HFFc6 (cell line): ENCODE data around the gene DDOST. TPM values are rescaled to one million over a fixed set of nuclear protein-coding genes. Genes with fewer than 3 reads are reported as not detected.

Experiments
- DNase-seq: peaks from one replicate; pipeline ENCODE4 v3.0.0-alpha.2; 2018
- H3K27ac Mint-ChIP-seq: 2 replicates; pipeline ENCODE4 v1.8.0; 2020; ENCODE audit warnings: mild to moderate bottlenecking, mixed read lengths
- H3K27me3 Mint-ChIP-seq: 2 replicates; pipeline ENCODE4 v1.8.0; 2021; ENCODE audit warnings: mild to moderate bottlenecking, moderate library complexity, mixed read lengths; ENCODE audit not compliant: insufficient read depth
- H3K36me3 Mint-ChIP-seq: 2 replicates; pipeline ENCODE4 v1.8.0; 2021; ENCODE audit warnings: low read depth, mixed read lengths
- H3K4me1 Mint-ChIP-seq: 2 replicates; pipeline ENCODE4 v1.8.0; 2020; ENCODE audit warnings: low read depth, mixed read lengths
- H3K4me3 Mint-ChIP-seq: 2 replicates; pipeline ENCODE4 v1.8.0; 2020; ENCODE audit warnings: mild to moderate bottlenecking, moderate library complexity, mixed read lengths
- H3K9me3 Mint-ChIP-seq: 2 replicates; pipeline ENCODE4 v1.8.0; 2020; ENCODE audit warnings: mild to moderate bottlenecking, mixed read lengths
- total RNA-seq, 6 experiments: library from RNA; stranded (reverse); fragmentation: NEBNext Ultra II Directional; extraction: Animal tissue kit (Norgen Biotek cat#: 25700); gene quantifications; 2 replicates in 1 of 6; 3 replicates in 5 of 6; pipeline ENCODE4 v1.2.3, GENCODE V29; 2021
- TF ChIP-seq, protein P1 (sequence below): fragments of 200-600 bp; sonication (generic); IDR thresholded peaks from 2 replicates; pipeline ENCODE4 v1.5.0; 2021; ENCODE audit warnings: antibody characterized with exemption, mild to moderate bottlenecking

The DDOST gene
- total RNA-seq, 6 experiments from 2014 or later = 266 to 291 (median 281) TPM

DNA sequence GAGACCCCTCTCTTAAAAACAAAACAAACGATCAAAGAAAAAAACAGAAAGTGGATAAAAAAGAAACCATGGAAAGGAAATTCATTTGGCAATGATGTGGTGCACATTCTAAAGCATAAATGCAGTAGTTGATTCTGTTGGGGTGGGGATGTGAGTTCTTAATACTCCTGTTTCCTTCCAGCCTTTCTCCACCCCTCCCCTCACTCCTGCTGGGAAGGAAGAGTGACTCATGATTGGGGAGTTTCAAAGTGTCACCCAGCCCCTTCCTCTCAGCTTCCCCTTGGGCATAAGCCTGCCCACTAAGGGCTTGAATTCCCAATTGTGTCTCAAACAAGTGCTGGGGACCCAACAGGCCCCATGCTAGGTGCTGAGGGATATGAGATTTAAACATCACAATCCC, 34.6 kb downstream of the DDOST start:
- H3K4me1 Mint-ChIP-seq = peaks cover 14% of the 10 kb centered on the region

DNA sequence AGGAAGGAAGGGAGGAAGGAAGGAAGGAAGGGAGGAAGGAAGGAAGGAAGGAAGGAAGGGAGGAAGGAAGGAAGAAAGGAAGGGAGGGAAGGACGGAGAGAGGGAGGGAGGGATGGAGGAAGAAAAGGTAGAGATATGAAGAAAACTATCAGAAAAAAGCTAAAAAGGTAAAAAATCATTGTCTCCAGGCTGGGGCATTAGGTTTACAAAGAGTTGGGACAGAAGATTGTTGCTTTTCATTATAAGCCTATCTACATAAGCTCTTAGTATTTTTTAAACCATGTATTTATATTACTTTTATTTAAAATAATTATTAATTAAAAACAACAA, 35.1 kb downstream of the DDOST start:
- H3K4me3 Mint-ChIP-seq = no peak overlapping the region
- no peak overlapping the region for H3K27ac Mint-ChIP-seq
- H3K36me3 Mint-ChIP-seq = 0 out of 2 replicates have a peak, but pooled peaks cover 10% of the 10 kb centered on the region
- peaks cover 14% of the 10 kb centered on the region for H3K4me1 Mint-ChIP-seq
- H3K9me3 Mint-ChIP-seq = no peaks in the 10 kb centered on the region; the same call in 1 of the 2 replicates
- TF ChIP-seq, protein P1, sequence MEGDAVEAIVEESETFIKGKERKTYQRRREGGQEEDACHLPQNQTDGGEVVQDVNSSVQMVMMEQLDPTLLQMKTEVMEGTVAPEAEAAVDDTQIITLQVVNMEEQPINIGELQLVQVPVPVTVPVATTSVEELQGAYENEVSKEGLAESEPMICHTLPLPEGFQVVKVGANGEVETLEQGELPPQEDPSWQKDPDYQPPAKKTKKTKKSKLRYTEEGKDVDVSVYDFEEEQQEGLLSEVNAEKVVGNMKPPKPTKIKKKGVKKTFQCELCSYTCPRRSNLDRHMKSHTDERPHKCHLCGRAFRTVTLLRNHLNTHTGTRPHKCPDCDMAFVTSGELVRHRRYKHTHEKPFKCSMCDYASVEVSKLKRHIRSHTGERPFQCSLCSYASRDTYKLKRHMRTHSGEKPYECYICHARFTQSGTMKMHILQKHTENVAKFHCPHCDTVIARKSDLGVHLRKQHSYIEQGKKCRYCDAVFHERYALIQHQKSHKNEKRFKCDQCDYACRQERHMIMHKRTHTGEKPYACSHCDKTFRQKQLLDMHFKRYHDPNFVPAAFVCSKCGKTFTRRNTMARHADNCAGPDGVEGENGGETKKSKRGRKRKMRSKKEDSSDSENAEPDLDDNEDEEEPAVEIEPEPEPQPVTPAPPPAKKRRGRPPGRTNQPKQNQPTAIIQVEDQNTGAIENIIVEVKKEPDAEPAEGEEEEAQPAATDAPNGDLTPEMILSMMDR = no peak
- H3K27me3 Mint-ChIP-seq = peaks cover 2% of the 10 kb centered on the region; the same call in 1 of the 2 replicates
- no peak for DNase-seq

More for the DNA sequence above, 34.6 kb downstream of the DDOST start:
- Mint-ChIP-seq H3K9me3 (no peaks in the 10 kb centered on the region; the same call in 1 of the 2 replicates), H3K4me3 (no peak overlapping the region), H3K36me3 (0 out of 2 replicates have a peak, but pooled peaks cover 10% of the 10 kb centered on the region), H3K27ac (no peak overlapping the region), H3K27me3 (peaks cover 2% of the 10 kb centered on the region; the same call in 1 of the 2 replicates)
- TF ChIP-seq, protein P1 = no peak
- no peak for DNase-seq

DNA sequence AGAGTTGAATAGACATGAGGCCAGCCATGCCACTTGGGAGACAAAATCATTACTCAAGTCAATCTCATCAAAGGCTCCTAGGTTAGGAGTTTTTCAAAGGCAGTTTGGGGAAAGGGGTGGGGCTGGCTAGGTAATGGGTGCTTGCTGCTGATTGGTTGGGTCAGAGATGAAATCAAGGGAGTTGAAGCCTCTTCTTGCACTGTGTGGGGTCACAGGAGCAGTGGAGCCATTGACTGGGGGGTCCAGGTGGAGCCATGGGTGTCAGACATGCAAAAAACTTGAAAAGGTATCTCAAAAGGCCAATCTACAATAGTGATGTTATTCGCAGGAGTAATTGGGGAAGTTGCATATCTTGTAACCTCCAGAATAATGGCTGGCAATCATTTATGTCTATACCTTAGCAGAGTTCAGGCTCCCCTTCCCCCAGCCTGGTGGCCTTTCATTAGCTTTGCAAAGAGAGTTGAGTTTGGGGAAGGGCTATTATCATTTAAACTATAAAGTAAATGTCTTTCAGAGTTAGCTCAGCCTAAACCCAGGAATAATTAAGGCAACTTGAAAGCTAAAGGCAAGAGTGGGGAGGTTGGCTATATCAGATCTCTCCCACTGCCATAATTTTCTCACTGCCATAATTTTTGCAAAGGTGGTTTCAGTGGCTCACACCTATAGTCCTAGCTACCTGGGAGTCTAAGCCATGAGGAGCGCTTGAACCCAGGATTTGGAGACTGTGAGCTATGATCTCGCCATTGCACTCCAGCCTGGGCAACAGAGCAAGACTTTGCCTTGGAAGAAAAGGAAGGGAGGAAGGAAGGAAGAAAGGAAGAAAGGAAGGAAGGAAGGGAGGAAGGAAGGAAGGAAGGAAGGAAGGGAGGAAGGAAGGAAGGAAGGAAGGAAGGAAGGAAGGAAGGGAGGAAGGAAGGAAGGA, 35.7 kb downstream of the DDOST start:
- no peaks in the 10 kb centered on the region; the same call in 1 of the 2 replicates for H3K9me3 Mint-ChIP-seq
- peaks cover 14% of the 10 kb centered on the region for H3K4me1 Mint-ChIP-seq
- H3K27ac Mint-ChIP-seq = no peak overlapping the region
- H3K27me3 Mint-ChIP-seq = peaks cover 2% of the 10 kb centered on the region; the same call in 1 of the 2 replicates
- DNase-seq = no peak
- TF ChIP-seq, protein P1 = no peak
- H3K4me3 Mint-ChIP-seq = no peak overlapping the region
- 0 out of 2 replicates have a peak, but pooled peaks cover 10% of the 10 kb centered on the region for H3K36me3 Mint-ChIP-seq

DNA sequence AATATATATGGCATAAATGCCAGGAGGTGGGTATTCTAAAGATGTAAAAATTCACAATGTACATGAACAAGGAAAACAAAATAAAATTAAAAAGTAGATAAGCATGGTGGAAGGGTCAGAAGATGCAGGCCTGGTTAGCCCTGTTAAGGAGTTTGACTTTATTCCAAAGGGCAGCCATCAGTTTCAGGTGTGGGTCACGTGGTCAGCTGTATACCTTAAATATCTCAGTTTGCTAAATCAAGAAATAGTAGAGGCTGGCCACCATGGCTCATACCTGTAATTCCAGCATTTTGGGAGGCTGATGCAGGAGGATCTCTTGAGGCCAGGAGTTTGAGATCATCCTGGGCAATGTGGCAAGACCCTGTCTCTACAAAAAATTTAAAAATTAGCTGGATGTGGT, 36.5 kb downstream of the DDOST start:
- H3K4me3 Mint-ChIP-seq = no peak overlapping the region
- peaks cover 19% of the 10 kb centered on the region for H3K4me1 Mint-ChIP-seq
- H3K9me3 Mint-ChIP-seq = no peaks in the 10 kb centered on the region; the same call in 1 of the 2 replicates
- no peak for DNase-seq
- peaks cover 2% of the 10 kb centered on the region; the same call in 1 of the 2 replicates for H3K27me3 Mint-ChIP-seq
- TF ChIP-seq, protein P1 = no peak
- 0 out of 2 replicates have a peak, but pooled peaks cover 10% of the 10 kb centered on the region for H3K36me3 Mint-ChIP-seq
- H3K27ac Mint-ChIP-seq = no peak overlapping the region

DNA sequence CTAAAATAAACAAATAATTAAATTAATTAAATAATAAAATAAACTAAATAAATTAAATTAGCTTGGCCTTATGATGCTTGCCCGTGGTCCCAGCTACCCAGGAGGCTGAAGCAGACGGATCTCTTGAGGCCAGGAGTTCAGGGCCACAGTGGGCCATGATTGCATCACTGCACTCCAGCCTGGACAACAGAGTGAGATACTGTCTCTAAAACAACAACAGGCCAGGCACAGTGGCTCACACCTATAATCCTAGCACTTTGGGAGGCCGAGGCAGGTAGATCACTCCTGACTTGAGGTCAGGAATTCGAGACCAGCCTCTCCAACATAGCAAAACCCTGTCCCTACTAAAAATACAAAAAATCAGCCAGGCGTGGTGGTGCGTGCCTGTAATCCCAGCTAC, 40.2 kb downstream of the DDOST start:
- Mint-ChIP-seq H3K4me3 (no peak overlapping the region), H3K9me3 (no peaks in the 10 kb centered on the region), H3K27ac (no peak overlapping the region), H3K27me3 (peaks cover 5% of the 10 kb centered on the region; the same call in 1 of the 2 replicates), H3K36me3 (peaks cover 4% of the 10 kb centered on the region; the same call in 1 of the 2 replicates), H3K4me1 (peaks cover 27% of the 10 kb centered on the region)
- no peak for DNase-seq
- TF ChIP-seq, protein P1 = no peak
